Esophagus (tissue), 2 donors: ENCODE results near the gene PPIL1. TPM values are rescaled to one million over a fixed set of nuclear protein-coding genes. Genes with fewer than 3 reads are reported as not detected.

Experiments used
- H3K27ac ChIP-seq, 2 donors: one replicate each; pipeline ENCODE4 v1.5.1; 2013; ENCODE audit warnings: low read depth in 2 of 2, mild to moderate bottlenecking in 2 of 2, inconsistent platforms in 1 of 2, low read length in 1 of 2, moderate library complexity in 1 of 2
- H3K27me3 ChIP-seq, 2 donors: one replicate each; pipeline ENCODE4 v1.6.1; 2013; ENCODE audit warnings: low read length in 2 of 2, control low read depth in 1 of 2, mild to moderate bottlenecking in 1 of 2; ENCODE audit not compliant: insufficient read depth in 2 of 2, control insufficient read depth in 1 of 2
- H3K36me3 ChIP-seq, 2 donors: one replicate each; pipeline ENCODE4 v1.6.1; 2013; ENCODE audit warnings: low read length in 1 of 2; ENCODE audit not compliant: control insufficient read depth in 2 of 2, insufficient read depth in 2 of 2
- H3K4me1 ChIP-seq, 2 donors: one replicate each; pipeline ENCODE4 v1.6.1; 2013; ENCODE audit warnings: low read length in 1 of 2; ENCODE audit not compliant: control insufficient read depth in 2 of 2, insufficient read depth in 2 of 2
- H3K4me3 ChIP-seq, 2 donors: one replicate each; pipeline ENCODE4 v1.5.1; 2013; ENCODE audit warnings: low read length in 2 of 2, mild to moderate bottlenecking in 2 of 2, low read depth in 1 of 2, moderate library complexity in 1 of 2
- H3K9me3 ChIP-seq, 2 donors: one replicate each; pipeline ENCODE4 v1.6.1; 2013; ENCODE audit warnings: mild to moderate bottlenecking in 2 of 2, low read depth in 1 of 2, low read length in 1 of 2, moderate library complexity in 1 of 2; ENCODE audit not compliant: control insufficient read depth in 2 of 2, insufficient read depth in 1 of 2
- WGBS, 2 donors: extraction: QIAGEN DNeasy Blood & Tissue Kit; methylation state at CpG; one replicate each; pipeline ENCODE4 v1.1.7; 2013; 5-methylcytosine and 5-hydroxymethylcytosine counted together
- polyA plus RNA-seq, 2 donors: library from polyadenylated mRNA; stranded (reverse); fragments of 200-250 nt; gene quantifications; one replicate each; pipeline ENCODE4 v1.2.3, GENCODE V29; 2013
- donor health status: healthy with polysubstance abuse.
- donor health status: Bipolar disorder and iron deficiency.

The PPIL1 gene
- polyA plus RNA-seq, 2 donors: 12.0 to 20.6 TPM

DNA sequence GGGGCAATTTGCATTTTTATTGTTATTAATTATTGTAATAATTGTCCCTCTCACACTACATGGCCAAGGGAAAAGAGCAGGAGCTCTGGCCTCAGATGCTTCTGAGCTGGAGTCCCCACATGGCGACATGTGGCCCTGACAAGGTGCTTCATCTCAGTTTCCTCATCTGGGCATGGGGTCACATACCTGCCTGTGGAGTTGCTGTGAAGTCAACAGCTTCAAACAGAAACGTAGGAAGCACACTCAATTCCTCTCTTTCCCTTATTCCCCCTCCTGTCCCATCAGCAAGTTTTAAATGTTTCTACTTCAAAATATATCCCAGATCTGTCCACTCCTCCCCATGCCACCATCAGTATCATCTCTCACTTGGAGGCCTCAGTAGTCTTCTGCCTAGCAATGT is 44.0 kb downstream of the PPIL1 start:
- H3K9me3 ChIP-seq: no peaks in the 10 kb centered on the region
- no peaks in the 10 kb centered on the region for H3K36me3 ChIP-seq
- H3K27ac ChIP-seq: peak overlapping the region in 1 of 2 donors; percentile 33
- H3K4me3 ChIP-seq: no peak overlapping the region
- peaks cover 9 to 23% of the 10 kb centered on the region in 2 donors for H3K4me1 ChIP-seq
- WGBS, 2 donors: 38 to 42% methylated on average over 2 of the region's 2 CpGs
- H3K27me3 ChIP-seq: no peaks in the 10 kb centered on the region

DNA sequence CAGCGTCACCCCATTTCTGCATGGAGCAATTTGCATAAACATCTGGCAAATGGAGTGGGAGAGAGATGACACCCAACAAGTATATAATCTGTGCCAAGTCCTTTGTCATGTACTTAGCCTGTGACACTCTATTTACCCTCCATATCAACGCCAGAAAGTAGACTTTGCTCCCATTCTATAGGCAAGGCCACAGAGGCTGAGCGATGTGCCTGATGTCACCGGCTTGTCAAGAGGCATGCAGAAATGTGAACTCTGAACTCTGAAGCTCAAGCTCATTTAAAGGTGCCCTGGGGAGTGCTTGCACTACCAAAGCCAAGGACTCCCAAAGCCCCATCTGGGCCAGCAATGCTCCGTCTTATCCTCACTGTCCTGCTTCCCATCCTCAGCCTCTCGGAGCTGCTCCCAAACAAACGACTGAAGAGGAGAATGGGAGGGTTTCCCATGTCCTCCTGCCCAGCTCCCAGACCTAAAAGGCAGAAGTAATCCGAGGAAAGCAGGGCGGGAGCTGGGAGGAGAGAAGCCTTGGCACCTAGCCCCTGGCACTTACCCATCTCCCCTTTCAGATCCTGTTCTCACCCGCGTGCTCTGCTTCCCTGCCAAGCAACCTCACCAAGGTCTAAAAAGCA is 44.6 kb downstream of the PPIL1 start:
- 24 to 36% methylated on average over 11 of the region's 11 CpGs for WGBS, 2 donors
- Histone ChIP-seq H3K36me3 (no peaks in the 10 kb centered on the region), H3K4me3 (no peak overlapping the region), H3K9me3 (no peaks in the 10 kb centered on the region), H3K27ac (peak overlapping the region in 1 of 2 donors; percentile 29), H3K27me3 (no peaks in the 10 kb centered on the region), H3K4me1 (peaks cover 9 to 23% of the 10 kb centered on the region in 2 donors)

DNA sequence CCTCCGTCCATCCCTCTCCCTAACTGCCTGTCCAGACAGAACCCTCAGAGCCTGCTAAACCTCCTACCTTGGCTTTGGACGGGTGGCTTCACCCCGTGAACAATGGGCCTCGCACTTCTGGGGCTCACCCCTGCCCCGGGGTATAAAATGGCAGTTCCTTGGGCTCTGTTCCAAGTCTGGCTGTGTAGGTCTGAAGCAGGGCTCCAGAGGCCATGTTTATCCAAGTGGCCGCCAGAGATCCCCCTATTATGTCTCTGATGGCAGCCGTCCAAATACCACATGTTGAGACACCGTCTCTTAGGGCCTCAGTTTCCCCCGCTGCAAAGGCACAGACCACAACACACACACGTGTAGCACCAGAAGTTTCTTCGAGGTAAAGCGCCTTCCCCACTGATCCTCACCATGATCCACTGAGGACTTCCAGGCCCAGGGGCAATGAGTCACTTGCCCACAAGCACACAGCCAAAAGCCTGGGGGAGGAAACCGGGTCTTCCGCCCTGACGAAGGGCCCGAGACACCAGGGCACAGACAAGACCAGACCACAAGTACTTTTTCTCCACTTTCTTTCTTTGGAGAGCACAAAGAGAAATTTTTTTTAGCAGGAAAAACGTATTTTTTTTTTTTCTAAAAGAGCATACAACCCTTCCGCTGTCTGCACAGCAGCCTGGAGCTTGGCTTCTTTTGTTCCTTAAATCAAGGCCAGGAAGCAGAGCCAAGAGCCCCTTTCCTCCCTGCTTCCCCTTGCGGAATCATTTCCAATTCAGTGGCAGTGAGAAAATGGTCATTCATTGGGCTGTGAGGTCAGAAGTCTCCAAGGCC is 47.1 kb downstream of the PPIL1 start:
- 28 to 42% methylated on average over 19 of the region's 19 CpGs for WGBS, 2 donors
- H3K4me1 ChIP-seq: peaks cover 9 to 34% of the 10 kb centered on the region in 2 donors
- H3K27ac ChIP-seq: peak overlapping the region in 1 of 2 donors; percentile 40
- no peaks in the 10 kb centered on the region for H3K36me3 ChIP-seq
- no peak overlapping the region for H3K4me3 ChIP-seq
- H3K9me3 ChIP-seq: no peaks in the 10 kb centered on the region
- no peaks in the 10 kb centered on the region for H3K27me3 ChIP-seq

DNA sequence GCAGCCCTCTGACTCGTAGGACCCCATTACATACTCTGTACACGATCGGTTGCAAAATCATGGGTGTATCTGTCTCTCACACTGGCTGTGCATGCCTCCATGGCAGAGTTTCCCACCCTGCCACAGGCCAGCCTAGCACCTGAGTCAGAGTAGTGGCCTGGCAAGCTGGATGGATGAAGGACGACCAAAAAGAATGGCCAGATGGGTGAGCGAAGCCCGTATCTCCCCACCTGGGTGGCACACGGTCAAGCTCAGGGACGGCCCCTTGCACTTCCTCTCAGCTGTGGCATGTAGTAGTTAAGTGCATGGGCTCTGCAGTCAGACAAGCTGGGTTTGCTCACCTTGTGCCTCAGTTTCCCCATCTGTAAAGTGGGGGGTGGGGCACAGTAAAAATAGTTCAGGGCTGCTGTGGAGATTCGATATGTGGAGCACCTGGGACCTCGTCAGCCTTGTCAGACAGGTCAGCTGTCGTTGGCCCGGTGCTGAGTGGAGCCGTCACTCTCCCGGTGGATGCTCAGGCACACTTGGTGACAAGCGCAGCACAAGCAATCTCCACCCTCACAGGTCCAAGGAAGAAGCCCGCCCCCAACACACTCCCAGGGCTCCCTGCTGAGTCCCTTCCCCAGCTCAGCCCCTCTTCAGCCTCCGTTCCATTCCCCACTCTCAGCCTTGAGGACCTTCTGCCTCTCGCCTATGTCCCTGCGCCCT is 47.9 kb downstream of the PPIL1 start:
- 66 to 76% methylated on average over 19 of the region's 19 CpGs for WGBS, 2 donors
- Histone ChIP-seq H3K4me3 (no peak overlapping the region), H3K27me3 (no peaks in the 10 kb centered on the region), H3K4me1 (peaks cover 9 to 34% of the 10 kb centered on the region in 2 donors), H3K9me3 (no peaks in the 10 kb centered on the region), H3K27ac (no peak overlapping the region), H3K36me3 (no peaks in the 10 kb centered on the region)

DNA sequence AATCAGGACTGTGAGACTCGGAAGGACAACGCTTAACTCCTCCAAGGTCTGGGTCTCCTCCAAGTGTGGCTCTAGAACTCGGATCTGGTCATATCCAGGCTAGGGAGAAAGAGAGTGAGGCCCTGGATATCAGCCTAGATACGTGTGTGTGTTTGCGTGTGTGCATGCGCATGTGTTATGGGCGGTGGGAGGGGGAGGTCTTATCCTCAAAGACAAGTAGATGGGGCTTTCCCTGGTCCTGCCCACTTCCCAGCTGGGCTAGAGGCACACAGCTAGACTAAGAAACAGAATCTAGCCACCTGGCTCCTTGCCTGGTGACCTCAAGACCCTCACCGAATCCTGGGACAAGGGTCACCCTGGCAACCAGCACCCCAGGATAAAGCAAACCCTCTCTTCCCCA is 48.6 kb downstream of the PPIL1 start:
- Histone ChIP-seq H3K4me1 (peaks cover 9 to 34% of the 10 kb centered on the region in 2 donors), H3K4me3 (no peak overlapping the region), H3K27ac (no peak overlapping the region), H3K9me3 (no peaks in the 10 kb centered on the region), H3K27me3 (no peaks in the 10 kb centered on the region), H3K36me3 (no peaks in the 10 kb centered on the region)
- 85 to 86% methylated on average over 8 of the region's 8 CpGs for WGBS, 2 donors

DNA sequence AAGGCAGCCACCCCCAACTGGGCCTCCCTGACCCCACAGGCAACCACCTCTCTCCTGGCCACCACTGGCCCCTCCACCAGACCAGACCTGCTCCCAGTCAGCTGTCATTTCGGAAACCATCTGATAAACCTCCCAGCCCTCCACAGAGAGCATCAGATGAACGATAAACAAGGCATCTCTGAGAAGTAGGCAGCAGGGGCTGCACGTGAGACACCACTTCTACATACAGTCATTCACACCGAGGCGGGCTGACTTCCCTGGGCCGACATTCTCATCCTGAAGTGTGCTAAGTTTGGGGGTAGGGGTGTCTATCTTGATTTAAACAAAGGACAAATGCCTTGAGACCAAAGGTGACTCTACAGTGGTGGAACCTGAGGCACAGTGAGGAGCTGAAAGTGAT is 49.2 kb downstream of the PPIL1 start:
- Histone ChIP-seq H3K27ac (no peak overlapping the region), H3K27me3 (no peaks in the 10 kb centered on the region), H3K4me1 (peaks cover 9 to 32% of the 10 kb centered on the region in 2 donors), H3K4me3 (no peak overlapping the region), H3K36me3 (no peaks in the 10 kb centered on the region), H3K9me3 (no peaks in the 10 kb centered on the region)
- WGBS, 2 donors: 91 to 93% methylated on average over 6 of the region's 6 CpGs

DNA sequence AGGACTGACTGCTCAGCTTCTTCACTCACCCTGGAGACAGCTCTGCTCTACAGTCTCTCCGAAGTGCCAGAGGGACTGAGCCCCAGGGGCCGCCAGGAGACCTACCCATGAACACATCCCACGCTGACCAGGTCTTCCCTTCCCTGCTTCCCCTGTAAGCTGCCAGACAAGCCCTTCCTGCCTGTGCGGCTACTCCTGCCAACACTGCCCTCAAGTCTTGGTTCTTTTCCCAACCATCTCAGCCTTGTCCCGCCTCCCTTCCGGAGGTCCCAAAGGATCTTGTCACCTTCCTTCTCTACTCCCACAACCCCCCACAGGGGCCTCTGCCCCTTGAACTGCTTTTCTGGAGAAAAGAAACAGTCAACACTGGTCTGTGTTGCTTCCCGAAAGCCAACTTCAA is 50.4 kb downstream of the PPIL1 start:
- Histone ChIP-seq H3K4me3 (no peak overlapping the region), H3K4me1 (peaks cover 9 to 25% of the 10 kb centered on the region in 2 donors), H3K27ac (peak overlapping the region in 1 of 2 donors; percentile 15), H3K36me3 (no peaks in the 10 kb centered on the region), H3K27me3 (no peaks in the 10 kb centered on the region), H3K9me3 (no peaks in the 10 kb centered on the region)
- 63 to 76% methylated on average over 7 of the region's 7 CpGs for WGBS, 2 donors

DNA sequence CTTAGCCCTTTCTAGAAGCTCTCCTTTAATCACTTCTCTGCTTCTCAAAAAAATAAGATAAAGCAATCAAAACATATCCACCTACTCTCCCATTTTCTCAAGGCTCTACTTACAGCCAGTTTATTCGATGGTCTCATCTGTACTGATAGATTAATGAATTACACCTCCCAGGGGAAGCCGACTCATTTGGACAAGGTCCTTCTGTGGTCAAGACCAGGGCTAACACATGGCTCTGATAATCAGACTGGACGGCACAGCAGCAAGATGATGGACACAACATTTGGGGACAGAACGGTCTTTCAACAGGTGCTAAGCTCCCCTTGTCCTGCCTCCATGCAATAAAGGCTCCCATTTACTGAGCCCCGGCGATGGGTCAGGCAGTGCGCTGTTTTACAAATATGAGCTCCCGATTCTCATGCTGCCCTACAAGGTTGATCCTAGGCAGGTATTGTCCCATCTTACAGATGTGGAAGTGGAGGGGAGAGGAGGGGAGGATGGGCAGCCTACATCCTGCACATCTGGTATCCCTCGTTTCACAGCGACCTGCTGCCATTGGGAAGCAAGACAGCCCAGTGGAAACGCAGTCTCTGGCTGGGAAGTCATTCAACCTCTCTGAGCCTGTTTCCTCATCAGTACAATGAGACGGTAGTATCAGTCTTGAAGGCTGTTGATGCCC is 51.0 kb downstream of the PPIL1 start:
- Histone ChIP-seq H3K4me1 (peaks cover 9 to 25% of the 10 kb centered on the region in 2 donors), H3K27ac (no peak overlapping the region), H3K4me3 (no peak overlapping the region), H3K36me3 (no peaks in the 10 kb centered on the region), H3K27me3 (no peaks in the 10 kb centered on the region), H3K9me3 (no peaks in the 10 kb centered on the region)
- WGBS, 2 donors: 87 to 90% methylated on average over 12 of the region's 12 CpGs

DNA sequence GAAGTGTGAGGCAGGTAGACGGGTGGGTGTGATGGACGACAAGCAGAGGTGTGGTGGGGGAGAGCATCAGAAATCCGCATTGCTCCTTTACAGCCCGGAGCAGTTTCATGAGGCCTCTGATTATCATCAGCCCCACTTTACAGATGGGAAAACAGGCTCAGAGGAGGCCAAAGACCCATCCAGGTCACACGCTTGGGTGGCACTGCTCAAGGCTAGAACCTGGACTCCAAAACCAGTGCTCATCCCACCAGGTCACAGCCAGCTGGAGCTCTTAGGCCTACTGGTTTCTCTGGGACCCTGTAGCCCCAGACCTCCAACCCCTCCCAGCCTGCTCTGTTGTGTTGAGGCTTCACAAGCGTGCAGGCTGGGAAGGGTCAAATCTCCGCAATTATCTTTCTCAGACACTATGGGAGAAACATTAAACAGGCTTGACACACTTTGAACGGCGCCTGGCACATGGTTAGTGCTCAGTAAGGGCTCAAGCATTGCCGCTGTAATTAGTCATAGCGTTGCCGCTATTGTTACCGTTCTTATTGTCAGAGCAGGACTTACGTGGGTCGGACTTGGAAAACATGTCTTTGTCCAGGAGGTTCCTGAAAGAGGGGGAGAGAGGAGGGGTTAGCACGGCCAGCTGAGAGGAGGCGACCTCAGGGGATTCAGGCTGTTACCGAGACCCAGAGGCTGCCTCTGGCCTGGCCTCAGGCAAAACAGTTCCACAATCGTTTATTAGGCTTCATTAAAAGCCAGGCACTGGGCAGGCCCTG is 51.9 kb downstream of the PPIL1 start:
- H3K27ac ChIP-seq: peak overlapping the region in 1 of 2 donors; percentile 44
- no peak overlapping the region for H3K4me3 ChIP-seq
- no peaks in the 10 kb centered on the region for H3K9me3 ChIP-seq
- no peaks in the 10 kb centered on the region for H3K36me3 ChIP-seq
- H3K4me1 ChIP-seq: peaks cover 9 to 25% of the 10 kb centered on the region in 2 donors
- no peaks in the 10 kb centered on the region for H3K27me3 ChIP-seq
- 71% methylated on average over 19 of the region's 19 CpGs for WGBS, 2 donors
